ENCODE results near the gene C14orf180.

- TF ChIP-seq POLR2AphosphoS5 (IDR thresholded peaks at IDR 0.05; ENCODE audit: low read depth, low read length) = no peak
- no peak for TF ChIP-seq POLR2A (IDR thresholded peaks at IDR 0.05; ENCODE audit: low read depth, low read length)
- no peak for TF ChIP-seq TAF1 (IDR thresholded peaks at IDR 0.05; ENCODE audit: borderline replicate concordance, low read depth, low read length)
Measured at GRCh38 chr14:104559028-104559803, 20.3 kb upstream of the C14orf180 start.
